ENCODE results near the gene CNTNAP5. TPM values are rescaled to one million over a fixed set of nuclear protein-coding genes. Genes with fewer than 3 reads are reported as not detected.

The CNTNAP5 gene
- total RNA-seq, 2 donors from 2014 or later = 0.11 TPM; not detected in 1

DNA sequence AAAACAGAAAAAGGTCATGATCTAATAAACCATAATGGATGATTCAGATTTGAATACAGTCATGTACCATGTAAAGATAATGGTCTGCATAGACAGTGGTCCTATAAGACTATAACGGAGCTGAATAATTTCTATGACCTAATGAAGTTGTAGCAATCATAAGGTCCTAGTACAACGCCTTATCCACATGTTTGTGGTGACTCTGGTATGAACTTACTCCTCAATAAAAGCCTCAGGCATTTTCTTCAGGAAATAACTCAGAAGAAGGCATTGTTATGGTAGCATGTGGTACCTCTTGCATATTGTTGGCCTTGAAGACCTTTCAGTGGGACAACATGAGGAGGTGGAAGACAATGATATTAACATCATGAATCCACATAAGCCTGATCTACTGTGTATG is 883.3 kb downstream of the CNTNAP5 start:
- 72% methylated on average over 2 of the region's 2 CpGs for WGBS
- DNase-seq (ENCODE audit: low spot score) = no peak

GRCh38 chr2:124911560-124911959 is 886.5 kb downstream of the CNTNAP5 start:
- no peaks in the 10 kb centered on the region for H3K4me1 ChIP-seq (replicated peaks)
- H3K4me3 ChIP-seq = no peak overlapping the region
- no peak for TF ChIP-seq POLR2A (IDR thresholded peaks at IDR 0.05)
- no peak for TF ChIP-seq CTCF (IDR thresholded peaks at IDR 0.05)
- TF ChIP-seq POLR2AphosphoS5 (IDR thresholded peaks at IDR 0.05) = no peak
- DNase-seq (ENCODE audit: low spot score) = no peak
- H3K9me3 ChIP-seq = no peaks in the 10 kb centered on the region
- no peak overlapping the region for H3K27ac ChIP-seq
- intact Hi-C loops (cut with DNase I) = no loop called here
- no peaks in the 10 kb centered on the region for H3K27me3 ChIP-seq (replicated peaks; ENCODE audit: insufficient read depth)
- WGBS = 27% methylated on average over 5 of the region's 5 CpGs
- H3K36me3 ChIP-seq = no peaks in the 10 kb centered on the region

More for the DNA sequence above, 883.3 kb downstream of the CNTNAP5 start:
- TF ChIP-seq CTCF (IDR thresholded peaks at IDR 0.05) (no peak), POLR2AphosphoS5 (IDR thresholded peaks at IDR 0.05) (no peak), POLR2A (IDR thresholded peaks at IDR 0.05) (no peak)
- no peaks in the 10 kb centered on the region for H3K36me3 ChIP-seq
- no peaks in the 10 kb centered on the region for H3K27me3 ChIP-seq (replicated peaks; ENCODE audit: insufficient read depth)
- intact Hi-C loops (cut with DNase I) = no loop called here
- H3K4me3 ChIP-seq = no peak overlapping the region
- no peaks in the 10 kb centered on the region for H3K4me1 ChIP-seq (replicated peaks)
- H3K9me3 ChIP-seq = no peaks in the 10 kb centered on the region
- H3K27ac ChIP-seq = no peak overlapping the region

GRCh38 chr2:124913868-124914267 is 888.8 kb downstream of the CNTNAP5 start:
- no peak for DNase-seq (ENCODE audit: low spot score)
- TF ChIP-seq POLR2A (IDR thresholded peaks at IDR 0.05) = no peak
- TF ChIP-seq CTCF (IDR thresholded peaks at IDR 0.05) = no peak
- no peak for TF ChIP-seq POLR2AphosphoS5 (IDR thresholded peaks at IDR 0.05)
- WGBS = 72% methylated on average over 9 of the region's 9 CpGs
- Histone ChIP-seq H3K27me3 (replicated peaks; ENCODE audit: insufficient read depth) (no peaks in the 10 kb centered on the region), H3K9me3 (no peaks in the 10 kb centered on the region), H3K27ac (no peak overlapping the region), H3K36me3 (no peaks in the 10 kb centered on the region), H3K4me1 (replicated peaks) (no peaks in the 10 kb centered on the region), H3K4me3 (no peak overlapping the region)
- intact Hi-C loops (cut with DNase I) = no loop called here

DNA sequence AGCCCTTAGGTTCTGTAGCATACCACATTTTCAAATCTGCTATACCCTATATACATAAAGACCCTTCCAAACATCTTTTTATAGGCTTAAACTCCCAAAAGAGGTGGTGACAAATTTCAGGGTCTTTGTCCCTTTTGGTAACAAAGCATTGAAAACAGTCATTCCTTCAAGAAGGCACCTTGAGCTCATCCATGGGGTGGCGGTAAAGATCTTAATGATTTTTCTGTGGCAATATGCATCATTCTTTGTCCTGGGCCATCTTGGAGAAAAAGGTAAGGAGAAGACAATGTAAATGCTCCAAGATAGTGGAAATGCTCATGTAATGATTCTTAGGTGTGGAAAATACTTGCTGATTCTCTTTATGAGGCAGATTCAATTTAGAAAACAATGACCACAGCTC is 890.5 kb downstream of the CNTNAP5 start:
- Histone ChIP-seq H3K4me3 (no peak overlapping the region), H3K27me3 (replicated peaks; ENCODE audit: insufficient read depth) (no peaks in the 10 kb centered on the region), H3K4me1 (replicated peaks) (no peaks in the 10 kb centered on the region), H3K27ac (no peak overlapping the region), H3K36me3 (no peaks in the 10 kb centered on the region), H3K9me3 (no peaks in the 10 kb centered on the region)
- TF ChIP-seq CTCF (IDR thresholded peaks at IDR 0.05) = no peak
- TF ChIP-seq POLR2A (IDR thresholded peaks at IDR 0.05) = no peak
- no peak for TF ChIP-seq POLR2AphosphoS5 (IDR thresholded peaks at IDR 0.05)
- intact Hi-C loops (cut with DNase I) = no loop called here
- 88% methylated on average over 1 of the region's 1 CpG for WGBS
- no peak for DNase-seq (ENCODE audit: low spot score)

DNA sequence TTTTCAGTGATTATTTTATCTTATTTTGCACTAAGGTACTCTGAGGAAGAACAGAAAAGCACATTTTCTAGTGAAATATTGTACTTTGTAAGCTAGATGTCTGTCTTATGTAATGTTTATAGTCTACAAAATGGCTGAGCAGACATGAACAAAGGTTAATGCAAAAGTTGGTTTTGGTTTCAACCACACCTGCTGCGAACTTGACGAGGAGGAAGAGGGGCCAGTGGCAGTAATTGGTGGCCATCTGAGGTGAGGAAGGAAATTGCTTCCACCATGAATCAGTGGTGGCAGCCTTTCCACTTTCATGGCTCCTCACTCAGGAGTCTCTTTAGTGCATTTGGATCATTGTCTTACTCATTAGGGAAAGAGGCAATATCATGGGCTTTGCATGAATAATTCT is 894.2 kb downstream of the CNTNAP5 start:
- Histone ChIP-seq H3K9me3 (no peaks in the 10 kb centered on the region), H3K36me3 (no peaks in the 10 kb centered on the region), H3K4me3 (no peak overlapping the region), H3K4me1 (replicated peaks) (no peaks in the 10 kb centered on the region), H3K27me3 (replicated peaks; ENCODE audit: insufficient read depth) (no peaks in the 10 kb centered on the region), H3K27ac (no peak overlapping the region)
- intact Hi-C loops (cut with DNase I) = no loop called here
- no peak for DNase-seq (ENCODE audit: low spot score)
- TF ChIP-seq CTCF (IDR thresholded peaks at IDR 0.05) = no peak
- no peak for TF ChIP-seq POLR2AphosphoS5 (IDR thresholded peaks at IDR 0.05)
- TF ChIP-seq POLR2A (IDR thresholded peaks at IDR 0.05) = no peak
- WGBS = 84% methylated on average over 2 of the region's 2 CpGs
